Femur (tissue), 1 donor: ENCODE results near the gene ZNF778.
"Not testable (repeated sequence)": the region's sequence is repeated elsewhere in the genome, so short reads cannot be mapped to it uniquely, and the experiment has no call there.

Experiments
- DNase-seq: peaks from one replicate; pipeline ENCODE4 v3.0.0-alpha.2; 2017

The ZNF778 gene

DNA sequence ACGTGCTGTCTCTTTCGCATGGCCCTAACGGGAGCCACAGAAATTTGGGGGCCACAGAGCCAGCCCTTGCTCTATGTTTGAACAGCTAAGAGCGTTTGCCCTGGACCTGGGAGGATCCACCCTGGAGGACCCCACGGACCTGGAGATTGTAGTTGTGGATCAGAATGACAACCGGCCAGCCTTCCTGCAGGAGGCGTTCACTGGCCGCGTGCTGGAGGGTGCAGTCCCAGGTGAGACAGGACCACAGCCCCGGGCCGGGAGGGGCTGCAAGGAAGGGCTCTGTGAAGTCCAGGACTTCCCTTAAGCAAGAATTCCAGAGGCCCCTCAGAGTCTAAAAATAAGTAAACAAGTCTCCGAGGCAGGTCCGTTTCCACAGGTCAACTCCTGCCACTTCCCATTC, 34.0 kb upstream of the ZNF778 start:
- DNase-seq = no peak

DNA sequence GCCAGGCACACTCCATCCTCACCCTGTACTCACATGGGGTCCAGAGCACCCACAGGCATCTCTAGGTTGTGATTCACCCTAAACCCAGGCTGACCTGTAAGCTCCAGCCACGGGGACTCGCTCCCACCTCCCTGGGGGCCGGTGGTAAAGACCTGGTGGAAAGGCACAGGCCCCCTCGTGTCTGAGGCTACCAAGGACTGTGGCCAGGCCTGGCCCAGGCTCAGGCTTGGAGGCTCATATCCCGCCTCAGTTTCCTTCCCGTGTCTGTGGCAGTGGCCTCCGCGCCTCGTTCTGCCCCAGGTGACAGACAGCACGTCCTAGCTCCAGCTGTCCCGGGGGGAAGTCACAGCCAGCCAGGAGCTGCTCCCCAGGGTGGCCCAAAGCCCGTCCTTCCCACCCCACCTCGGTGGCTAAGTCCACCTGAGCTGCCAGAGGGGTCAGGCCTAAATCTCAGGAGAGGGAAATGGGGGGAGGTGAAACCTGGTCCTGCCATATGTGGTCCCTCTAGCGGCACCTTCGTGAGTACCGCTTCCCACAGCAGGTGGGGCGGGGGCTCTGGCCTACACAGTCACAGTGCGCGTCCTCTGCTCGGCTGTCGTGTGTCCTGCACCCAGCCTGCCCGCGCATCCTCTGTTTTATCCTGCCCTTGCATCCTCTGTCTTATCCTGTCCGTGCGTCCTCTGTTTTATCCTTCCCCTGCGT, 33.4 kb upstream of the ZNF778 start:
- DNase-seq = no peak

DNA sequence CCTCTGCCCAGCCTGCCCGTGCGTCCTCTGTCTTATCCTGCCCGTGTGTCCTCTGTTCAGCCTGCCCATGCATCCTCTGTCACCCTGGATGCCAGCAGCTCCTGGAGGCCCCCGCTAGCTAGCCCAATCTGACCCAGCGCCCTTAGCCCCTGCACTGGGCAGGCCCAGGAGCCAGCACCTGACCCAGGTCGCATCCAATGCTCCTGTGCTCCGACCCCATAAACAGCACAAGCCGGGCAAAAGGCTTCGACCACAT, 32.9 kb upstream of the ZNF778 start:
- no peak for DNase-seq

DNA sequence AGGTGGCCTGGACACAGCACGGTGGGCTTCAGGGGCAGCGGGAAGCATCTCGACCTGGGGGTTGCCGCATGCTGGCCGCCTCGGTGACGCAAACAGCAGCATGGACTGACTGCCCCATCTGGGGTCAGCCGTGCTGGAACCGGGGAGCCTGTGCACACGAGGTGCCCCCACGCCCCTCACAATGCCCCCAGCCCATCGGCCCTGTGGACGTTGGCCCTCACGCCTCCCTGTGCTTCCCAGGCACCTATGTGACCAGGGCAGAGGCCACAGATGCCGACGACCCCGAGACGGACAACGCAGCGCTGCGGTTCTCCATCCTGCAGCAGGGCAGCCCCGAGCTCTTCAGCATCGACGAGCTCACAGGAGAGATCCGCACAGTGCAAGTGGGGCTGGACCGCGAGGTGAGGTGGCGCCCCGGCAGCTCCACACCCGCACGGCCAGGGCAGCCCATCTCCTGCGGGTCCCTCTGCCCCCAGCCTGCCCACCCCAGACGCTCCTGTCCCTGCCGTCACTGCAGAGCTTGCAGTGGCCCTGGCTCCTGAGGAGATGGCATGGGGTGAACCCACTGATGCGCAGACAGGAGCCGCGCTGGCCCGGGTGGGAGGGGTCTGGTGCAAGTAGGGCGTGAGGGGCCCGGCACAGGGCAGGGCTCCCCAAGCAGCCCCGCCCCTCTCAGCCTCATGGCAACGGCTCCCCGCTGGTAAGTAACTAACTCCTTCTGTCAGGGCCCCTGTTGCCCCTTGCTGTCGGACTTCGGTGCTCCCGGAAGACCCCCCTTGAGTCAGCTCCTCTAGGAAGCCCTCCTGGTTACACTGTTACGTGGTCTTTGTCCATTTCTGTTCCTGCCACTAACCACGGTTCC, 32.3 kb upstream of the ZNF778 start:
- peak; percentile 50 for DNase-seq

DNA sequence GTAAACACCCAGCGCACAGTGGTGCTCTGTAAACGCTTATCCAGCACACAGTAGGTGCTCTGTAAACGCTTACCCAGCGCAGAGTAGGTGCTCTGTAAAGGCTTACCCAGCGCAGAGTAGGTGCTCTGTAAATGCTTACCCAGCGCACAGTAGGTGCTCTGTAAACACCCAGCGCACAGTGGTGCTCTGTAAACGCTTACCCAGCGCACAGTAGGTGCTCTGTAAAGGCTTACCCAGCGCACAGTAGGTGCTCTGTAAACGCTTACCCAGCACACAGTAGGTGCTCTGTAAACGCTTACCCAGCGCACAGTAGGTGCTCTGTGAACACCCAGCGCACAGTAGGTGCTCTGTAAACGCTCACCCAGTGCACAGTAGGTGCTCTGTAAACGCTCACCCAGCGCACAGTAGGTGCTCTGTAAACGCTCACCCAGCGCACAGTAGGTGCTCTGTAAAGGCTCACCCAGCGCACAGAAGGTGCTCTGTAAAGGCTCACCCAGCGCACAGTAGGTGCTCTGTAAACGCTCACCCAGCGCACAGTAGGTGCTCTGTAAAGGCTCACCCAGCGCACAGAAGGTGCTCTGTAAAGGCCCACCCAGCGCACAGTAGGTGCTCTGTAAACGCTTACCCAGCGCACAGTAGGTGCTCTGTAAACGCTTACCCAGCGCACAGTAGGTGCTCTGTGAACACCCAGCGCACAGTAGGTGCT, 31.5 kb upstream of the ZNF778 start:
- not testable (repeated sequence) for DNase-seq

DNA sequence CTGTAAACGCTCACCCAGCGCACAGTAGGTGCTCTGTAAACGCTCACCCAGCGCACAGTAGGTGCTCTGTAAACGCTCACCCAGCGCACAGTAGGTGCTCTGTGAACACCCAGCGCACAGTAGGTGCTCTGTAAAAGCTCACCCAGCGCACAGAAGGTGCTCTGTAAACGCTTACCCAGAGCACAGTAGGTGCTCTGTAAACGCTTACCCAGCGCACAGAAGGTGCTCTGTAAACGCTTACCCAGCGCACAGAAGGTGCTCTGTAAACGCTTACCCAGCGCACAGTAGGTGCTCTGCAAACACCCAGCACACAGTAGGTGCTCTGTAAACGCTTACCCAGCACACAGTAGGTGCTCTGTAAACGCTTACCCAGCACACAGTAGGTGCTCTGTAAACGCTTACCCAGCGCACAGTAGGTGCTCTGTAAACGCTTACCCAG, 30.9 kb upstream of the ZNF778 start:
- not testable (repeated sequence) for DNase-seq

DNA sequence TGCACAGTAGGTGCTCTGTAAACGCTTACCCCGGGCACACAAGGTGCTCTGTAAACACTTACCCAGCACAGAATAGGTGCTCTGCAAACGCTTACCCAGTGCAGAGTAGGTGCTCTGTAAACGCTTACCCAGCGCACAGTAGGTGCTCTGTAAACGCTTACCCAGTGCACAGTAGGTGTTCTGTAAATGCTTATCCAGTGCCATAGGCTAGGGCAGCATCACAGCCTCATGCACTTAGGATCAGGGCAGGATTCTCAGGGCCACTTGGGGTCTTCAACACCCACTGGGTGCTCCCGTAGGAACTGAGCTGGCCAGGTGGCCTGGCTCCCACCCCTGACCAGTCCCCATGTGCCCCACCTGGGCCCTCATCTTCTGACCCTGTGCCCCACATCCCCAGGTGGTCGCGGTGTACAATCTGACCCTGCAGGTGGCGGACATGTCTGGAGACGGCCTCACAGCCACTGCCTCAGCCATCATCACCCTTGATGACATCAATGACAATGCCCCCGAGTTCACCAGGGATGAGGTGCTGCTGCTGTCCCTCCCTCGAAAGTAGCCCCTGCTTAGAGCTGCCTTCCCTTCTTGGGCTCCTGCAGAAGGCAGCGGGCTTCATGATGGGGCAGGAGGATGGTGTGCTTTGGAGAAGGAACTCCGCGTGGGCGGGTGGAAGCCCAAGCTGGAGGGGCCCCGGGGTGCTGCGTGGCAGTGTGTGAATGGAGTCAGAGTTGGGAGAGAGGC, 30.3 kb upstream of the ZNF778 start:
- DNase-seq = peak; percentile 37

DNA sequence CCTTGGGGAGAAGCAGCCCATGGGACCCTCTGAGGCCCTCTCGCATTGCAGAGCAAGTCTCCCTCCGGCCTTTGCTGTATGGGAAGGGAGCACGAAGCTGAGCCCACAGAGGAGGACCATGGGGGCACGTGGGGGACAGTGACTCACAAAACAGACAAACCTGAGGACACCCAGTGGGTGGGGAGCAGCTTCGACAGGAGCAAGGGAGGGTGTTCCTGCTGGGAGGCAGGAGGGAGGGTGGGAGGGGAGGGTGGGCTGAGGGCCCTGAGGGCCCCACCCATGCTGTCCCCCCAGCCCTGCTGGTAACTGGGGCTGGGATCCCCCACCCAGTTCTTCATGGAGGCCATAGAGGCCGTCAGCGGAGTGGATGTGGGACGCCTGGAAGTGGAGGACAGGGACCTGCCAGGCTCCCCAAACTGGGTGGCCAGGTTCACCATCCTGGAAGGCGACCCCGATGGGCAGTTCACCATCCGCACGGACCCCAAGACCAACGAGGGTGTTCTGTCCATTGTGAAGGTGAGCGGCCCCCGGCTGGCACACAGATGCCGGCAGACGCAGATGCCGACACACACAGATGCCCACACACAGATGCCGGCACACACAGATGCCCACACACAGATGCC, 29.6 kb upstream of the ZNF778 start:
- DNase-seq = peak; percentile 35

DNA sequence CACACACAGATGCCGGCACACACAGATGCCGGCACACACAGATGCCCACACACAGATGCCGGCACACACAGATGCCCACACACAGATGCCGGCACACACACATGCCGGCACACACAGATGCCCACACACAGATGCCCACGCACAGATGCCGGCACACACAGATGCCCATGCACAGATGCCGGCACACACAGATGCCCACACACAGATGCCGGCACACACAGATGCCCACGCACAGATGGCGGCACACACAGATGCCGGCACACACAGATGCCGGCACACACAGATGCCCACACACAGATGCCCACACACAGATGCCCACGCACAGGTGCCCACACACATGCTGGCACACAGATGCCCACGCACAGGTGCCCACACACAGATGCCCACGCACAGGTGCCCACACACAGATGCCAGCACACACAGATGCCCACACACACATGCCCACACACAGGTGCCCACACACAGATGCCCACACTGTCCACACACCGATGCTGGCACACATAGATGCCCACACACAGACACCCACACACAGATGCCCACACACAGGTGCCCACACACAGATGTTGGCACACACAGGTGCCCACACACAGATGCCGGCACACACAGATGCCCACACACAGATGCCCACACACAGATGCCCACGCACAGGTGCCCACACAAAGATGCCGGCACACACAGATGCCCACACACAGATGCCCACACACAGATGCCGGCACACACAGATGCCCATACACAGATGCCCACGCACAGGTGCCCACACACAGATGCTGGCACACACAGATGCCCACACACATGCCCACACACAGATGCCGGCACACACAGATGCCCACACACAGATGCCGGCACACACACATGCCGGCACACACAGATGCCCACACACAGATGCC, 28.8 kb upstream of the ZNF778 start:
- not testable (repeated sequence) for DNase-seq

DNA sequence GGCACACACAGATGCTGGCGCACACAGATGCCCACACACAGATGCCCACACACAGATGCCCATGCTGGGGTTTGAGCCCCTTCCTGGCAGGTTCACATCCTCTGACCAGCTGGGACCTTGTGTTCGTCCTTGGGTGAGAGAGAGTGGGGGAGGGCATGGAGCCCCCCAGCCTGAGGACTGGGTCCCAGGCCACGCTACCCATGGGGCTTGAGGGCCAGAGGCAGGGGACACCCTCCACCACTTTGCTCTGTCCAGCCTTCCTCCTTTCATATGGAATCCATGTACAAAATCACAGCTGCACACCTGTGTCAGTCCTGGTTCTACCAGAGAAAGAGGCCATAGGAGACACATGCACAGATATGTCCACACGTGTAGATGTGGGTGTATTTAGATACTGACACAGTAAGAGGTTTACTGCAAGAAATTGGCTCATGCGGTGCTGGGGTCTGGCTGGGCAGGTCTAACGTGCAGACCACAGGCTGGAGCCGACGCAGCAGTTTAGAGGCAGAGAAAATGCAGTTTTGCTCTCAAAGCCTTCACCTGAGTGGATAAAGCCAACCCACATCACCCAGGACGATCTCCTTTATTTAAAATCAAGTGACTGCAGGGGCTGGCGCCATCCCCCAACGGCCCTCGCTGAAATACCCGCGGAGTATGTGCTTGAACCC, 28.0 kb upstream of the ZNF778 start:
- DNase-seq = peak; percentile 19

DNA sequence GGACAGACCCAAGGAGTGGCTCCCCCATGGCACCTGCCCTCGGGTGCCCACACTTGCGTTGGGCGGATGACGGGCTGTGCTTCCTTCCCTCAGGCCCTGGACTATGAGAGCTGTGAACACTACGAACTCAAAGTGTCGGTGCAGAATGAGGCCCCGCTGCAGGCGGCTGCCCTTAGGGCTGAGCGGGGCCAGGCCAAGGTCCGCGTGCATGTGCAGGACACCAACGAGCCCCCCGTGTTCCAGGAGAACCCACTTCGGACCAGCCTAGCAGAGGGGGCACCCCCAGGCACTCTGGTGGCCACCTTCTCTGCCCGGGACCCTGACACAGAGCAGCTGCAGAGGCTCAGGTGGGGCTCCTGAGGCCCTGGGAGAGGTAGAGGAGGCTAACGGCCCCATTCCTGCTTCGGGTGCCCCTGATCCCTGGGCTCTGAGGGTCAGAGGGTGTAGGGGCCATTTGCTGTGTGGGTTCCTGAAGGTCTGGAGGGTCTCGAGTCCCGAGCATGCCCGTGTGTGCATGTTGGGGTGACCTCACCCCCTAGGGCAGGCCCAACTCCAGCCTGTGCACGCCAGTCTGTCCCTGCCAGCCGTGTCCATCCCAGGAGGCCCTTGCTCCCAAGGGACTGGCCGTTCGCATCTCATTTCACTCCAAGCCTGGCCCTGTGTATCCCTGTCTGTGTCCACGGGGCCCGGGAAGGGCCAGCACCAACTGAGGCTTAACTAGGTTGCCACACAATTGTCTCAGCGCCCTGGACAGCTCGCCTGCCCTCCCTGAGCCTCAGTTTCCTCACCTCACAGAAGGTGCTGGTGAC, 27.1 kb upstream of the ZNF778 start:
- DNase-seq = peak; percentile 23

DNA sequence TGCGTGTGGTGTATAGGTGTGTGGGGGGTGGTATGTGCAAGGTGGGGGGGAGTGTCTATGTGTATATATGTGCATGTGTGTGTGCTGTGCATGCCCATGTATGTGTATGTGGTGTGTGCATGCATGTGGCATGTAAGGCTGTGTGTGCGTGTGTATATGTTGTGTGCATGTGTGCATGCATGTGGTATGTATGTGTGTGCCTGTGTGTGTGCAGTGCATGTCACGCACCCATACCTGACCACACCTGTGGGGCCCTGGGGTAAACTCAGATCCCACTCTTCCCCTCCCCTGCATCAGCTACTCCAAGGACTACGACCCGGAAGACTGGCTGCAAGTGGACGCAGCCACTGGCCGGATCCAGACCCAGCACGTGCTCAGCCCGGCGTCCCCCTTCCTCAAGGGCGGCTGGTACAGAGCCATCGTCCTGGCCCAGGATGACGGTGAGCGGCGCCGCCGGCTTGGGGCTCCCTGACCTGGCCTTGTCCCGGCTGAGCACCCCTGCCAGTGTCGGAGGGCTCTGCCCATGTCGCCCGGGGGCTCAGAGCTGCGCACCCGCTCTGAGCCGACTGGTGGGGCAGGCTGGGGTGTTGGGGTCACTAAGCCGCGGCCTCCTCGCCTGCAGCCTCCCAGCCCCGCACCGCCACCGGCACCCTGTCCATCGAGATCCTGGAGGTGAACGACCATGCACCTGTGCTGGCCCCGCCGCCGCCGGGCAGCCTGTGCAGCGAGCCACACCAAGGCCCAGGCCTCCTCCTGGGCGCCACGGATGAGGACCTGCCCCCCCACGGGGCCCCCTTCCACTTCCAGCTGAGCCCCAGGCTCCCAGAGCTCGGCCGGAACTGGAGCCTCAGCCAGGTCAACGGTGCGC, 26.2 kb upstream of the ZNF778 start:
- peak; percentile 35 for DNase-seq

DNA sequence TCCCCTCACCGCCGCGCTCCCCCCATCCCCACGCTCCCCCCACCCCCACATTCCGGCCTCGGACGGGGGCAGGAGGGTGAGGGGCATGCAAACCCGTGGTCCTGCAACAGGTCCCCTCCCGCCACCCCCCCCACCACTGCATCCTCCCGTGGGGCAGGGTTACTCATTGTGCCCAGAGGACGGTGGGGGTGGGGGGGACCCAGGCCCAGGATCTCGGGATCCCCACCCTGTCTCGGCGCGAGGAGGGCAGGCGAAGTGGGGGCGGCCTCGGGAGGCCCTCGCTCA, 25.7 kb upstream of the ZNF778 start:
- no peak for DNase-seq

DNA sequence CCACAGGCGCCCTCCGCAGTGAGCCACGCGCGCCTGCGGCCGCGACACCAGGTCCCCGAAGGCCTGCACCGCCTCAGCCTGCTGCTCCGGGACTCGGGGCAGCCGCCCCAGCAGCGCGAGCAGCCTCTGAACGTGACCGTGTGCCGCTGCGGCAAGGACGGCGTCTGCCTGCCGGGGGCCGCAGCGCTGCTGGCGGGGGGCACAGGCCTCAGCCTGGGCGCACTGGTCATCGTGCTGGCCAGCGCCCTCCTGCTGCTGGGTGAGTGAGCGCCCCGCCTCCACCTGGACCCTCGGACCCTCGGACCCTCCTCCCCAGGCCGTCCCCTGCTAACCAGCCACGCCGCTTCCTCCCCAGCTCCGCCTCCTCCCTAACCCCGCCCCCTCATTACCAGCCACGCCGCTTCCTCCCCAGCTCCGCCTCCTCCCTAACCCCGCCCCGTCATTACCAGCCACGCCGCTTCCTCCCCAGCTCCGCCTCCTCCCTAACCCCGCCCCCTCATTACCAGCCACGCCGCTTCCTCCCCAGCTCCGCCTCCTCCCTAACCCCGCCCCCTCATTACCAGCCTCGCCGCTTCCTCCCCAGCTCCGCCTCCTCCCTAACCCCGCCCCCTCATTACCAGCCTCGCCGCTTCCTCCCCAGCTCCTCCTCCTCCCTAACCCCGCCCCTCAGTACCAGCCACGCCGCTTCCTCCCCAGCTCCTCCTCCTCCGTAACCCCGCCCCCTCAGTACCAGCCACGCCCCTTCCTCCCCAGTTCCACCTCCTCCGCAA, 25.1 kb upstream of the ZNF778 start:
- DNase-seq = peak; percentile 95

DNA sequence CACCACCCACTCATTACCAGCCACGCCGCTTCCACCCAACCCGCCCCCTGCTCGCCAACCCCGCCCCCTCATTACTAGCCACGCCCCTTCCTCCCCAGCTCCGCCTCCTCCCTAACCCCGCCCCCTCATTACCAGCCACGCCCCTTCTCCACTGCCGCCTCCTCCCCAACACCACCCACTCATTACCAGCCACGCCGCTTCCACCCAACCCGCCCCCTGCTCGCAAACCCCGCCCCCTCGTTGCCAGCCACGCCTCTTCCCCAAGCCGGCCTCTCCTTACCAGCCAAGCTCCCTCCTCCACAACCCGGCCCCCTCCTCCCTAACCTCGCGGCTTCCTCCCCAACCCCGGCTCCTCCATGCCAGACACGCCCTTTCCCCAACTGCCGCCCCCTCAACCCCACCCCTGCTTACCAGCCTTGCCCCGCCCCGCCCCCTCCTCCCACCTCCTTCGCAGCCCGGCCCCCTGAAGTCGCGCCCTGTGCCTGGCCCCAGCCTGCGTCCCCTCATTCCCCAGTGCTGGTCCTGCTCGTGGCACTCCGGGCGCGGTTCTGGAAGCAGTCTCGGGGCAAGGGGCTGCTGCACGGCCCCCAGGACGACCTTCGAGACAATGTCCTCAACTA, 24.4 kb upstream of the ZNF778 start:
- peak; percentile 86 for DNase-seq

DNA sequence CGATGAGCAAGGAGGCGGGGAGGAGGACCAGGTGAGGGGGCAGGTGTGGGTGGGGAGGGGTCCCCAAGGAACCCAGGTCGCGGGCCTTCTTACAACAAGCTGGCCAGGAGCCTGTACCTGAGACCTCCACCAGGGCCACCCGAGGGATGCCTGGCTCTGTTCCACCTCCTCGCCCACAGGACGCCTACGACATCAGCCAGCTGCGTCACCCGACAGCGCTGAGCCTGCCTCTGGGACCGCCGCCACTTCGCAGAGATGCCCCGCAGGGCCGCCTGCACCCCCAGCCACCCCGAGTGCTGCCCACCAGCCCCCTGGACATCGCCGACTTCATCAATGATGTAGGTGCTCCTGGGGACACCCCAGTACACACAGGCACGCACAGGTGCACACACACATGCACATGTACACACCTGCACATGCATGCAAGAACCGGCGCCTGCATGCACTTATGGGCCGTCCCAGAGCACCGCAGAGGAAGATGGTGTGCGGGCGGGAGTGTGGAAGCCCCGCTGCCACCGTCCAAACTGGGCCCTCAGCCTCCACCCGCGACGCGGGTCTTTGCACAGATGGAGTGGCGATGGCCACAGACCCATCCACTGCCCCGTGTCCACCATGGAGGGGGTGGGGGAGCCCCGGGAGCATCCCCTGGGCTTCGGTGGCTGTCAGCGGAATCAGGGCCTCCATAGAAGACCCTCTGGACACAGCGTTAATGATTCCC, 23.8 kb upstream of the ZNF778 start:
- peak; percentile 49 for DNase-seq
